ENCODE data around the gene DNASE1. TPM values are rescaled to one million over a fixed set of nuclear protein-coding genes. Genes with fewer than 3 reads are reported as not detected.

Gene DNASE1
- polyA plus RNA-seq, 1 of the 3 experiments (the other 2 are of a cell fraction): 19.8 TPM

DNA sequence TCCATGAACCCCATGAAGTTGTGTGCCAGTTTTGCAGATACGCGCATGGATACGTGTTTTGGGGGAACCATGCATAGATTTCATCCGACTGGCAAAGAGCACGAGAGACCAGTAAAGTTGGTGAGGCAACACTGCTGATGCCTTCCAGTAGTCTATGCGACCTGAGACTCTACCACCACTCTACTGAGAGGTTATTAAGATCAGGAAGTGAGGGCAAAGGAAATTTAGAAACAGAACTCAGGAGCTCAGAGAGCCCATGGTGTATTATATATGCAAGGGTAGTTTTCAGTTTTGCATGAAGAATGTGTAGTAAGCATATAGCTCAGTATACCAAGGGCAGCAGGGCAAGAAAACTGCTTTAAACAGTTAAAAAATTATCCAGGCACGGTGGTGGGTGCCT lies 47.3 kb upstream of the DNASE1 start:
- H3K4me3 ChIP-seq (ENCODE audit: low read depth in 2 of 2, low read length in 1 of 2): no peak overlapping the region
- peaks cover 15% of the 10 kb centered on the region for H3K79me2 ChIP-seq (ENCODE audit: insufficient read depth)
- H3K27ac ChIP-seq (ENCODE audit: low read depth in 2 of 2, low read length in 1 of 2): no peak overlapping the region
- no peaks in the 10 kb centered on the region for H3K27me3 ChIP-seq (ENCODE audit: insufficient read depth)
- POLR2A ChIA-PET: no interaction called here
- no peak overlapping the region for H2AFZ ChIP-seq (ENCODE audit: low read depth)
- no peaks in the 10 kb centered on the region for H3K9me3 ChIP-seq
- H3K9ac ChIP-seq: no peak overlapping the region
- peaks cover 6% of the 10 kb centered on the region in 2 experiments for H3K4me1 ChIP-seq (ENCODE audit: control insufficient read depth in 1 of 2, insufficient read depth in 2 of 2, low read depth in 1 of 2, low read length in 1 of 2)
- WGBS (ENCODE audit: low lambda C conversion rate): 86% methylated on average over 7 of the region's 7 CpGs
- no peaks in the 10 kb centered on the region for H3F3A ChIP-seq (replicated peaks; ENCODE audit: insufficient read depth)
- no peaks in the 10 kb centered on the region for H3K9me2 ChIP-seq
- TF ChIP-seq, protein P1, sequence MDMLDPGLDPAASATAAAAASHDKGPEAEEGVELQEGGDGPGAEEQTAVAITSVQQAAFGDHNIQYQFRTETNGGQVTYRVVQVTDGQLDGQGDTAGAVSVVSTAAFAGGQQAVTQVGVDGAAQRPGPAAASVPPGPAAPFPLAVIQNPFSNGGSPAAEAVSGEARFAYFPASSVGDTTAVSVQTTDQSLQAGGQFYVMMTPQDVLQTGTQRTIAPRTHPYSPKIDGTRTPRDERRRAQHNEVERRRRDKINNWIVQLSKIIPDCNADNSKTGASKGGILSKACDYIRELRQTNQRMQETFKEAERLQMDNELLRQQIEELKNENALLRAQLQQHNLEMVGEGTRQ (IDR thresholded peaks at IDR 0.05; ENCODE audit: borderline replicate concordance, low read depth, low read length): no peak
- TF ChIP-seq RFX5 (IDR thresholded peaks at IDR 0.05; ENCODE audit: low read length): no peak
- no peak for TF ChIP-seq POLR2AphosphoS5 (IDR thresholded peaks at IDR 0.05; ENCODE audit: low read depth, low read length)
- TF ChIP-seq, protein P2, sequence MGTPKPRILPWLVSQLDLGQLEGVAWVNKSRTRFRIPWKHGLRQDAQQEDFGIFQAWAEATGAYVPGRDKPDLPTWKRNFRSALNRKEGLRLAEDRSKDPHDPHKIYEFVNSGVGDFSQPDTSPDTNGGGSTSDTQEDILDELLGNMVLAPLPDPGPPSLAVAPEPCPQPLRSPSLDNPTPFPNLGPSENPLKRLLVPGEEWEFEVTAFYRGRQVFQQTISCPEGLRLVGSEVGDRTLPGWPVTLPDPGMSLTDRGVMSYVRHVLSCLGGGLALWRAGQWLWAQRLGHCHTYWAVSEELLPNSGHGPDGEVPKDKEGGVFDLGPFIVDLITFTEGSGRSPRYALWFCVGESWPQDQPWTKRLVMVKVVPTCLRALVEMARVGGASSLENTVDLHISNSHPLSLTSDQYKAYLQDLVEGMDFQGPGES (IDR thresholded peaks at IDR 0.05; ENCODE audit: low read depth, low read length): no peak
- no peak for TF ChIP-seq GATA2 (CRISPR knock-in tag; IDR thresholded peaks at IDR 0.05)
- no peaks in the 10 kb centered on the region for H4K20me1 ChIP-seq (ENCODE audit: insufficient read depth)
- DNase-seq: no peak
- peaks cover 8 to 14% of the 10 kb centered on the region in 2 experiments for H3K36me3 ChIP-seq (replicated peaks in 1 of 2; ENCODE audit: control insufficient read depth in 1 of 2, insufficient read depth in 2 of 2, low read length in 1 of 2)
- CTCF ChIA-PET: no interaction called here
- H3K4me2 ChIP-seq: no peak overlapping the region

DNA sequence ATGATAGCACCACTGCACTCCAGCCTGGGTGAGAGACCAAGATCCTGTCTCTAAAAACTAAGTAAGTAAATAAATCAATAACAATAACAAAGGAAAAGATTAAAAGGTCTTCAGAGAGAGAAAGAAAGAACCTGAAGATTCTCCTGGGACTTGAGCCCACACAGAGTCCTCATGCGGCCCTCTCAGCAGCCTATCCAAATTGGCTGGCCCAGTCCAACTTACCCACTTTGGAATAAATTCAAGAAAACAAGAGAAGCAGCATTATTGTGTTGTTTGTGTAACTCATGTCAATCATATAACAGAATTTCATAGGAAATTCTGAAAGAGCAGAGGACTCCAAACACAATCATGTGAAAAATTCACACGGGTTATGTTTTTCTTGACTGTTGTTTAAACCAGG lies 46.9 kb upstream of the DNASE1 start:
- Histone ChIP-seq H3K79me2 (ENCODE audit: insufficient read depth) (peaks cover 20% of the 10 kb centered on the region), H3K4me2 (no peak overlapping the region), H3K9me2 (no peaks in the 10 kb centered on the region), H3K9me3 (no peaks in the 10 kb centered on the region), H3F3A (replicated peaks; ENCODE audit: insufficient read depth) (no peaks in the 10 kb centered on the region), H3K27me3 (ENCODE audit: insufficient read depth) (no peaks in the 10 kb centered on the region), H3K4me3 (ENCODE audit: low read depth in 2 of 2, low read length in 1 of 2) (no peak overlapping the region), H3K36me3 (replicated peaks in 1 of 2; ENCODE audit: control insufficient read depth in 1 of 2, insufficient read depth in 2 of 2, low read length in 1 of 2) (peaks cover 7 to 14% of the 10 kb centered on the region in 2 experiments), H3K9ac (no peak overlapping the region), H3K4me1 (ENCODE audit: control insufficient read depth in 1 of 2, insufficient read depth in 2 of 2, low read depth in 1 of 2, low read length in 1 of 2) (peaks cover 6 to 7% of the 10 kb centered on the region in 2 experiments), H2AFZ (ENCODE audit: low read depth) (no peak overlapping the region), H4K20me1 (ENCODE audit: insufficient read depth) (no peaks in the 10 kb centered on the region), H3K27ac (ENCODE audit: low read depth in 2 of 2, low read length in 1 of 2) (no peak overlapping the region)
- ChIA-PET CTCF (no interaction called here), POLR2A (no interaction called here)
- TF ChIP-seq RCOR1 (IDR thresholded peaks at IDR 0.05; ENCODE audit: low read length): no peak
- no peak for TF ChIP-seq YY1 (IDR thresholded peaks at IDR 0.05; ENCODE audit: low read depth)
- no peak for TF ChIP-seq TEAD4 (IDR thresholded peaks at IDR 0.05; ENCODE audit: borderline replicate concordance, insufficient read depth)
- TF ChIP-seq, protein P3, sequence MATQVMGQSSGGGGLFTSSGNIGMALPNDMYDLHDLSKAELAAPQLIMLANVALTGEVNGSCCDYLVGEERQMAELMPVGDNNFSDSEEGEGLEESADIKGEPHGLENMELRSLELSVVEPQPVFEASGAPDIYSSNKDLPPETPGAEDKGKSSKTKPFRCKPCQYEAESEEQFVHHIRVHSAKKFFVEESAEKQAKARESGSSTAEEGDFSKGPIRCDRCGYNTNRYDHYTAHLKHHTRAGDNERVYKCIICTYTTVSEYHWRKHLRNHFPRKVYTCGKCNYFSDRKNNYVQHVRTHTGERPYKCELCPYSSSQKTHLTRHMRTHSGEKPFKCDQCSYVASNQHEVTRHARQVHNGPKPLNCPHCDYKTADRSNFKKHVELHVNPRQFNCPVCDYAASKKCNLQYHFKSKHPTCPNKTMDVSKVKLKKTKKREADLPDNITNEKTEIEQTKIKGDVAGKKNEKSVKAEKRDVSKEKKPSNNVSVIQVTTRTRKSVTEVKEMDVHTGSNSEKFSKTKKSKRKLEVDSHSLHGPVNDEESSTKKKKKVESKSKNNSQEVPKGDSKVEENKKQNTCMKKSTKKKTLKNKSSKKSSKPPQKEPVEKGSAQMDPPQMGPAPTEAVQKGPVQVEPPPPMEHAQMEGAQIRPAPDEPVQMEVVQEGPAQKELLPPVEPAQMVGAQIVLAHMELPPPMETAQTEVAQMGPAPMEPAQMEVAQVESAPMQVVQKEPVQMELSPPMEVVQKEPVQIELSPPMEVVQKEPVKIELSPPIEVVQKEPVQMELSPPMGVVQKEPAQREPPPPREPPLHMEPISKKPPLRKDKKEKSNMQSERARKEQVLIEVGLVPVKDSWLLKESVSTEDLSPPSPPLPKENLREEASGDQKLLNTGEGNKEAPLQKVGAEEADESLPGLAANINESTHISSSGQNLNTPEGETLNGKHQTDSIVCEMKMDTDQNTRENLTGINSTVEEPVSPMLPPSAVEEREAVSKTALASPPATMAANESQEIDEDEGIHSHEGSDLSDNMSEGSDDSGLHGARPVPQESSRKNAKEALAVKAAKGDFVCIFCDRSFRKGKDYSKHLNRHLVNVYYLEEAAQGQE (IDR thresholded peaks at IDR 0.05; ENCODE audit: low read depth, low read length): no peak
- no peak for TF ChIP-seq JUND (IDR thresholded peaks at IDR 0.05)
- TF ChIP-seq, protein P2 (IDR thresholded peaks at IDR 0.05; ENCODE audit: low read depth, low read length): no peak
- no peak for TF ChIP-seq MXI1 (IDR thresholded peaks at IDR 0.05; ENCODE audit: low read depth, low read length)
- no peak for TF ChIP-seq NRF1 (IDR thresholded peaks at IDR 0.05; ENCODE audit: low read depth, low read length)
- TF ChIP-seq GATA2 (CRISPR knock-in tag; IDR thresholded peaks at IDR 0.05): no peak
- TF ChIP-seq, protein P4, sequence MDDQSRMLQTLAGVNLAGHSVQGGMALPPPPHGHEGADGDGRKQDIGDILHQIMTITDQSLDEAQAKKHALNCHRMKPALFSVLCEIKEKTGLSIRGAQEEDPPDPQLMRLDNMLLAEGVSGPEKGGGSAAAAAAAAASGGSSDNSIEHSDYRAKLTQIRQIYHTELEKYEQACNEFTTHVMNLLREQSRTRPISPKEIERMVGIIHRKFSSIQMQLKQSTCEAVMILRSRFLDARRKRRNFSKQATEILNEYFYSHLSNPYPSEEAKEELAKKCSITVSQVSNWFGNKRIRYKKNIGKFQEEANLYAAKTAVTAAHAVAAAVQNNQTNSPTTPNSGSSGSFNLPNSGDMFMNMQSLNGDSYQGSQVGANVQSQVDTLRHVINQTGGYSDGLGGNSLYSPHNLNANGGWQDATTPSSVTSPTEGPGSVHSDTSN (IDR thresholded peaks at IDR 0.05): no peak
- no peak for TF ChIP-seq TAF1 (IDR thresholded peaks at IDR 0.05; ENCODE audit: borderline replicate concordance, low read depth, low read length)
- TF ChIP-seq MEF2A (IDR thresholded peaks at IDR 0.05; ENCODE audit: borderline replicate concordance, low read depth): no peak
- no peak for TF ChIP-seq RXRA (IDR thresholded peaks at IDR 0.05; ENCODE audit: borderline replicate concordance, low read depth)
- TF ChIP-seq GABPA (IDR thresholded peaks at IDR 0.05; ENCODE audit: low read depth): no peak
- no peak for TF ChIP-seq FOXJ3 (CRISPR knock-in tag; IDR thresholded peaks at IDR 0.05)
- TF ChIP-seq FOSL2 (IDR thresholded peaks at IDR 0.05; ENCODE audit: borderline replicate concordance, low read depth): no peak
- DNase-seq: no peak
- 80% methylated on average over 2 of the region's 2 CpGs for WGBS (ENCODE audit: low lambda C conversion rate)

All from SK-N-SH (cell line).